HG03095 (cell line): ENCODE measurements around the gene OR13H1.
"Not testable (repeated sequence)": the region's sequence is repeated elsewhere in the genome, so short reads cannot be mapped to it uniquely, and the experiment has no call there.

ENCODE experiments used
- ATAC-seq: cut with Tn5 transposase; IDR thresholded peaks from one replicate; pipeline ENCODE4 v1.9.1; 2021; ENCODE audit warnings: moderate library complexity; ENCODE audit not compliant: unreplicated experiment

The OR13H1 gene

GRCh38 chrX:131543774-131544173 lies at the start of gene OR13H1:
Gene OR13H1 (plus strand): TSS chrX:131544074. CDS start chrX:131544074, 0 bp downstream.
- no peak for ATAC-seq

GRCh38 chrX:131501556-131501955 lies 42.3 kb upstream of the OR13H1 start:
- not testable (repeated sequence) for ATAC-seq

GRCh38 chrX:131513159-131513914 lies 30.5 kb upstream of the OR13H1 start:
- no peak for ATAC-seq

GRCh38 chrX:131521824-131522223 lies 22.1 kb upstream of the OR13H1 start:
- no peak for ATAC-seq

GRCh38 chrX:131544218-131544617 lies 344 bp downstream of the OR13H1 start:
- ATAC-seq, result no peak

GRCh38 chrX:131549011-131549410 lies 5.1 kb downstream of the OR13H1 start:
- ATAC-seq, result no peak

GRCh38 chrX:131552453-131552852 lies 8.6 kb downstream of the OR13H1 start:
- not testable (repeated sequence) for ATAC-seq

- ATAC-seq, result no peak
Observed at GRCh38 chrX:131558562-131558961, 14.7 kb downstream of the OR13H1 start.

- no peak for ATAC-seq
Observed at GRCh38 chrX:131564553-131565229, 20.8 kb downstream of the OR13H1 start.

GRCh38 chrX:131565909-131566308 lies 22.0 kb downstream of the OR13H1 start:
- no peak for ATAC-seq

GRCh38 chrX:131571348-131571747 lies 27.5 kb downstream of the OR13H1 start:
- no peak for ATAC-seq

- ATAC-seq, result no peak
Observed at GRCh38 chrX:131572372-131573014, 28.6 kb downstream of the OR13H1 start.

GRCh38 chrX:131577413-131577812 lies 33.5 kb downstream of the OR13H1 start:
- no peak for ATAC-seq

GRCh38 chrX:131577999-131578734 lies 34.3 kb downstream of the OR13H1 start:
- no peak for ATAC-seq

GRCh38 chrX:131578735-131579367 lies 35.0 kb downstream of the OR13H1 start:
- ATAC-seq, result not testable (repeated sequence)

GRCh38 chrX:131588995-131589394 lies 45.1 kb downstream of the OR13H1 start:
- ATAC-seq, result no peak
